HG03558 (cell line): ENCODE results near the gene ATG16L1.
A peak's percentile ranks its signal among the peaks of the same experiment; 100 is the strongest.

ENCODE experiments used
- ATAC-seq: cut with Tn5 transposase; IDR thresholded peaks from one replicate; pipeline ENCODE4 v1.9.1; 2021; ENCODE audit warnings: moderate number of reproducible peaks; ENCODE audit not compliant: unreplicated experiment; ENCODE audit errors: extremely low read depth

The ATG16L1 gene

GRCh38 chr2:233251306-233252116 lies at the start of gene ATG16L1:
TSS of gene ATG16L1 (plus strand) at chr2:233251673. CDS start at chr2:233251828, 155 bp downstream.
- ATAC-seq, result peak; percentile 89

GRCh38 chr2:233202531-233202944 lies 48.9 kb upstream of the ATG16L1 start:
- no peak for ATAC-seq

GRCh38 chr2:233203060-233203459 lies 48.4 kb upstream of the ATG16L1 start:
- no peak for ATAC-seq

- no peak for ATAC-seq
Measured at GRCh38 chr2:233204286-233204936, 47.1 kb upstream of the ATG16L1 start.

- ATAC-seq, result no peak
Measured at GRCh38 chr2:233208382-233209116, 42.9 kb upstream of the ATG16L1 start.

- no peak for ATAC-seq
Measured at GRCh38 chr2:233209117-233209532, 42.3 kb upstream of the ATG16L1 start.

- no peak for ATAC-seq
Measured at GRCh38 chr2:233209533-233210171, 41.8 kb upstream of the ATG16L1 start.

- ATAC-seq, result no peak
Measured at GRCh38 chr2:233210281-233210680, 41.2 kb upstream of the ATG16L1 start.

- ATAC-seq, result no peak
Measured at GRCh38 chr2:233210843-233211547, 40.5 kb upstream of the ATG16L1 start.

- no peak for ATAC-seq
Measured at GRCh38 chr2:233211548-233211895, 40.0 kb upstream of the ATG16L1 start.

- no peak for ATAC-seq
Measured at GRCh38 chr2:233213011-233213410, 38.5 kb upstream of the ATG16L1 start.

GRCh38 chr2:233213975-233214374 lies 37.5 kb upstream of the ATG16L1 start:
- no peak for ATAC-seq

GRCh38 chr2:233217892-233218377 lies 33.5 kb upstream of the ATG16L1 start:
- no peak for ATAC-seq

GRCh38 chr2:233218836-233219235 lies 32.6 kb upstream of the ATG16L1 start:
- no peak for ATAC-seq

- no peak for ATAC-seq
Measured at GRCh38 chr2:233219848-233220247, 31.6 kb upstream of the ATG16L1 start.

GRCh38 chr2:233221378-233222063 lies 30.0 kb upstream of the ATG16L1 start:
- no peak for ATAC-seq

GRCh38 chr2:233223059-233223894 lies 28.2 kb upstream of the ATG16L1 start:
- no peak for ATAC-seq
